Activated CD4-positive, CD25-positive, alpha-beta regulatory T cell treated with anti-CD3 and anti-CD28 coated beads, Interleukin-2, amount 50 U/mL, for 24 hours (primary cell): ENCODE results near the gene DCHS1.
A peak's percentile ranks its signal among the peaks of the same experiment; 100 is the strongest.

ENCODE experiments used
- ATAC-seq, 2 donors: fragments of 150-1000 bp; cut with Tn5 transposase; one replicate each; pipeline ENCODE4 v1.10.0; 2021; ENCODE audit warnings: mild to moderate bottlenecking in 1 of 2, moderate library complexity in 1 of 2

The DCHS1 gene

GRCh38 chr11:6673523-6674218 lies 18.1 kb upstream of the DCHS1 start:
- no peak for ATAC-seq

- no peak for ATAC-seq
Observed at GRCh38 chr11:6671991-6672390, 16.4 kb upstream of the DCHS1 start.

- ATAC-seq = no peak
Observed at GRCh38 chr11:6670202-6670830, 14.7 kb upstream of the DCHS1 start.

GRCh38 chr11:6667733-6668374 lies 12.2 kb upstream of the DCHS1 start:
- ATAC-seq = peak; percentile 22 to 27

GRCh38 chr11:6666302-6667183 lies 10.9 kb upstream of the DCHS1 start:
- ATAC-seq = peak; percentile 84 to 92

GRCh38 chr11:6664551-6664950 lies 8.9 kb upstream of the DCHS1 start:
- ATAC-seq = no peak

GRCh38 chr11:6663794-6664469 lies 8.3 kb upstream of the DCHS1 start:
- no peak for ATAC-seq

GRCh38 chr11:6660712-6661111 lies 5.1 kb upstream of the DCHS1 start:
- ATAC-seq = no peak

- no peak for ATAC-seq
Observed at GRCh38 chr11:6658647-6659046, 3.0 kb upstream of the DCHS1 start.

- no peak for ATAC-seq
Observed at GRCh38 chr11:6657346-6657745, 1.7 kb upstream of the DCHS1 start.

GRCh38 chr11:6656936-6657335 lies 1.3 kb upstream of the DCHS1 start:
- no peak for ATAC-seq

- ATAC-seq = no peak
Observed at GRCh38 chr11:6656584-6656915, 941 bp upstream of the DCHS1 start.

GRCh38 chr11:6655020-6655789 lies 404 bp downstream of the DCHS1 start:
- peak; percentile 44 to 55 for ATAC-seq

GRCh38 chr11:6654281-6655019 lies 1.2 kb downstream of the DCHS1 start:
- ATAC-seq = no peak

- ATAC-seq = no peak
Observed at GRCh38 chr11:6653656-6654055, 2.0 kb downstream of the DCHS1 start.

GRCh38 chr11:6653097-6653496 lies 2.5 kb downstream of the DCHS1 start:
- no peak for ATAC-seq

GRCh38 chr11:6652182-6652581 lies 3.4 kb downstream of the DCHS1 start:
- no peak for ATAC-seq

GRCh38 chr11:6650980-6651379 lies 4.6 kb downstream of the DCHS1 start:
- peak; percentile 80 for ATAC-seq

- ATAC-seq = no peak
Observed at GRCh38 chr11:6650104-6650503, 5.5 kb downstream of the DCHS1 start.

GRCh38 chr11:6648501-6648900 lies 7.1 kb downstream of the DCHS1 start:
- ATAC-seq = no peak

- ATAC-seq = no peak
Observed at GRCh38 chr11:6647836-6648235, 7.8 kb downstream of the DCHS1 start.
